ENCODE results near the gene SLC23A3.

Gene SLC23A3

GRCh38 chr2:219142329-219142728 lies 27.5 kb downstream of the SLC23A3 start:
- peak; percentile 86 for DNase-seq (ENCODE audit: low read depth)

- DNase-seq (ENCODE audit: low read depth): no peak
These were observed 29.1 kb downstream of the SLC23A3 start for GRCh38 chr2:219140722-219141121.

DNA sequence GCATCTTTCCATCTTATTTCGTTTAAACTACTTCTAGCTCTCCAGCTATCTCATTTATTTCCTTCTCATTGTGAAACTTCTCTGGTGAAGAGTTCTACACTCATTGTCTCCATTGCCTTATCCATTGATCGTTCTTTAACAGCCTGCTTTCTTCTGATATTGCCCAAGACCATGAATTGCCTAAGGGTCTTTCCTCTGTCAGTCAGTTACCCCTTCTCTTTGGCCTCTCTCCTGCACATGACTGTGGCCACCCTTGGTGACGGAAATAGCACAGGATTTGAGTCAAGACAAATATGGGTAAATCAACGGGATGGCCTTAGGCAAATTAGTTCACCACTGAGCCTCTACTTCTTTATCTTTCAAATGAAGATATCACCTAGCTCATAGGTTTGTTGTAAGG lies 35.9 kb downstream of the SLC23A3 start:
- DNase-seq (ENCODE audit: low read depth): no peak

GRCh38 chr2:219131744-219132143 lies 38.1 kb downstream of the SLC23A3 start:
- DNase-seq (ENCODE audit: low read depth): no peak

DNA sequence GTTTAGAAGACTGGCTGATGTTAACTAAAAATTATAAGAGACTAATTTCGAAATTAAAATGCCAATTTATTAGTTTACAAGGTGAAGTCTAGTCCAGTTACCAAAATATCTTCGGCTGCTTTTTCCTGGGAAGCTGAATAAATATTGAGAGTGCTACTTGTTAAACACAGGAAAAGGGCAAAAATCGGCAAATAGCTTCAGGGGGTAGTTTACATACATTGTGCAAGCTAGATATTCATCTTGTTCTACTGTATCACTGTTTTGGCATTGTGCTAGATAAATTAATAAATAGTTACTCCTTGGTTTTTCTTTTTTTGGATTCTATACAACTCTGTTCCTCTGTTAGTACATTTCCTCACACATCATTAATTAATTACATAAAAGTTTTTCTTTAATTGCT lies 38.5 kb downstream of the SLC23A3 start:
- no peak for DNase-seq (ENCODE audit: low read depth)

GRCh38 chr2:219129589-219129988 lies 40.2 kb downstream of the SLC23A3 start:
- no peak for DNase-seq (ENCODE audit: low read depth)

DNA sequence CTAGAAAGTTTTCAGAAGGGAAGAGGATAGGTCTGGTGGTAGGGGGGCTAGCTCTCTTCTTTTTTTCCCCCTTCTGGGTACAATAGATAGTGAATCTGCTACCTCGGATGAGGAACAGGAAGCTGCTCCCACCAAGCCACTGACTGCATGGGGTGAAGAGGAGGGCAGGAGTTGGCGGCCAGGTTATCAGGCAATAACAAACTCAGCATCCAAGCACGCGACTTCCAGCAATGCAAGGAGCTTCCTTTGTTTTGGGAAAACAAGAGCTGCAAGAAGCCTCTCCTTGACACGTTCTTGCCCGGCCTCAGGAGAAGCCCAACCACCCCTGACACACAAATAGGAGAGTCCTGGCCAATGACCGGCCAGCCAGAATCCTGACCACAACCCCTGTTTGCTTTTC lies 41.4 kb downstream of the SLC23A3 start:
- DNase-seq (ENCODE audit: low read depth): no peak

DNA sequence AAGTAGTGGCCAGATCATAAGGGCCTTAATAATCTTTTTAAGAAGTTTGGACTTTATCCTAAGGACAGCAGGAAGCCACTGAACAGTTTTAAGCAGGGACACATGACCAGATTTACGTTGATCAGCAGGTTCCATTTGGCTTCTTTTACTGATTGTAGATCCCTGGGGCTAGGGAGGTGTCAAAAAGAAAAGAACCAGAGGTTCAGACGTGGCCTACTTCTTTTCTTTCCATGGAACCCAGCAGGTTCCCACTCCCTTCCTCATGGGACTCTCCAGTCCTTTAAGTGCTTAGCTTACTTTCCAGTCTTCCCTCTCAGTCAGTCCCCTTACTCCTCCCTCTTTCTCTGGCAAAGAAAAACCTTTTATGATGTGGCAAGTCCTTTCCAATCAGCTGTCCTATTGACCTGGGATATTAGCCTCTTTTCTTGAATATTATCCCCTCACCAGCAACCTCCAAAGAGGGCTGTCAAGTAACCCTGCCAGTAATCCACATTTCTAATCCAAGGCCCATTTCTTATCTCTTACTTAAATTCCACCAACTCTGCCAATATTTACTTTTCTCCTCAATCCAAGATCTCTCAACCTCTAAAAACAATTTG lies 42.7 kb downstream of the SLC23A3 start:
- DNase-seq (ENCODE audit: low read depth): no peak

DNA sequence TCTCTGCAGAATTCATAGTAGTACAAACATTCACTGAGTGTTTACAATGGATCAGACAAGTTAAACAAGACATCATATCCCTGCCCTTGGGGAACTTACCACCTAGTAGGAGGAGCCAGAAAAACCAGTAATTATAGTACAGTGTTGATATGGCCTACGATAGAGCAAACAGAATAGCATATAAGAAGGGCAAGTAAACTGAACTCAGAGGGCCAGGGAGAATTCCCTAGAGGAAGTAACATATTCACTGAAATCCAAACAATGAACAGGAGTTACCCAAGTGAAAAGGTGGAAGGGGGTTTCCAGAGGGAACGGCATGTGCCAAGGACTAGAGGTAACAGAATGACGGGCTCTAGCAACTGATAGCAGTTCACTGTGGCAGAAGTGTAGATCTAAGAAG lies 43.3 kb downstream of the SLC23A3 start:
- no peak for DNase-seq (ENCODE audit: low read depth)

- DNase-seq (ENCODE audit: low read depth): no peak
These were observed 44.0 kb downstream of the SLC23A3 start for GRCh38 chr2:219125886-219126270.

- DNase-seq (ENCODE audit: low read depth): peak; percentile 75
These were observed 44.5 kb downstream of the SLC23A3 start for GRCh38 chr2:219125225-219125885.

DNA sequence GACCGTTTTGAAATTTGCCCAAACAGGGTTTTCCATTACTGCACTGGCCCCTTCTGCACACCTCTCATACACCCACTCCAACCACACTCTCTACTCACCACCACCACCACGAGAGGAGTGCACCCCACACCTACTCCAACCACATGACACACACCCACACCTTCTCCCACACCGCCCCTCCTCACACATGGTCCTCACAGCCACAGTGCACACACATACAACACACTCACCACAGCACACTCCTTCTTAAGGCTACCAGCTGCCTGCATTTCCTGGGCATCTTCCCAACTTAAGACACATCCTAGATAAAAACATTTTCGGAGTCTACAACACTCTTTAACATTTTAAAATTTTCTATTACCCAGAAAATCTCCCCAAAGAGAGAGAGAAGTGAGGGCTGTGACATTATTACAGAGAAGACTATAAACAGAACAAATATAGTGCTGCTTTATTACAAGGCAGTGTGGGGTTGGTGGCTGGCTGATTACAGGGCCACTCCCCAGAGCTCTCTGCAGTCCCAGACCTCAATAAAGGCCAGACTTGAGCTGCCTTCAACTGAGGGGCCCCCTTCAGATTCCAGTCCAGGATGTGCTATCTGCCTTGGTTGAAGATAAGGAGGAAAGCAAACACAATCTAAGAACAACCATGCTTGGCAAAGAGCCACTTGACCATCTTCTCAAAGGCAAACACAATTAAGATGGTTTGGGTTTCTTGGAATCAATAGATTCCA lies 45.3 kb downstream of the SLC23A3 start:
- DNase-seq (ENCODE audit: low read depth): no peak

- DNase-seq (ENCODE audit: low read depth): no peak
These were observed 46.3 kb downstream of the SLC23A3 start for GRCh38 chr2:219123356-219124135.

DNA sequence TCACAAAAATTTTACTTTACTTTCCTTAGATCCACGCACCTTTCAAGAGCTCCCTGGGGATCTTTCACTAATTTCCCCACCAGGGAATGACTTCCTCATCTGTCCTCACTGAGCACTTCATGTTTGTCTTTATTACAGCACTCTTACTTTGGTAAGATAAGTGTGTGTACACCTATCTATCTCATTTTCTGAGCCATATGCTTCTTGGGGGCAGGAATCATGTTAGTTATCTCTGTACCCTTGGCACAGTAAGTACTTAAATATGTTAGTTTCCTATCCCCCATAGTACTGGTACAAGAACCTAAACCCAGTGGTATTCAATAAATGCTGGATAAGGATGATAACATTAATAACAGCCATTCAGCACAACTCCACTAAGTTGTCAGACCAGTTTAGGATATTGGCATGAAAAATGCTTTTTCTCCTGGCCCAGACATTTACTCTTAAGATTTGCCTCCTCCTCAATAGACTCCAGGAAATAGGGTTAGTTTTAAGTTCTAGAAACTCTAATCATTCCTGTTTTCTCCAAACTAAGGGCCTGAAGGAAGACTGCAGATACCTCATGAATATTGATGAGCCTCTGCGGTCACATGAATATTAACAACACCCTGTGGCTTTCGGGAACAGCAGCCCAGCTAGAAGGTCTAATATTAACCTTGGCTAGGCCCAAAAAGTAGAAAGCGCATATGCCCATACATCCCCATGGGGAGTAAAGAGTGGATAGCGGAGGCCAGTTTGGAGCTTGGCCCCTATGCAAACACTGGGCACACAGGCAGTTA lies 47.4 kb downstream of the SLC23A3 start:
- no peak for DNase-seq (ENCODE audit: low read depth)

GRCh38 chr2:219120082-219120481 lies 49.7 kb downstream of the SLC23A3 start:
- DNase-seq (ENCODE audit: low read depth): no peak

GRCh38 chr2:219119422-219120043 lies 50.3 kb downstream of the SLC23A3 start:
- DNase-seq (ENCODE audit: low read depth): no peak

- no peak for DNase-seq (ENCODE audit: low read depth)
These were observed 51.3 kb downstream of the SLC23A3 start for GRCh38 chr2:219118504-219118903.

DNA sequence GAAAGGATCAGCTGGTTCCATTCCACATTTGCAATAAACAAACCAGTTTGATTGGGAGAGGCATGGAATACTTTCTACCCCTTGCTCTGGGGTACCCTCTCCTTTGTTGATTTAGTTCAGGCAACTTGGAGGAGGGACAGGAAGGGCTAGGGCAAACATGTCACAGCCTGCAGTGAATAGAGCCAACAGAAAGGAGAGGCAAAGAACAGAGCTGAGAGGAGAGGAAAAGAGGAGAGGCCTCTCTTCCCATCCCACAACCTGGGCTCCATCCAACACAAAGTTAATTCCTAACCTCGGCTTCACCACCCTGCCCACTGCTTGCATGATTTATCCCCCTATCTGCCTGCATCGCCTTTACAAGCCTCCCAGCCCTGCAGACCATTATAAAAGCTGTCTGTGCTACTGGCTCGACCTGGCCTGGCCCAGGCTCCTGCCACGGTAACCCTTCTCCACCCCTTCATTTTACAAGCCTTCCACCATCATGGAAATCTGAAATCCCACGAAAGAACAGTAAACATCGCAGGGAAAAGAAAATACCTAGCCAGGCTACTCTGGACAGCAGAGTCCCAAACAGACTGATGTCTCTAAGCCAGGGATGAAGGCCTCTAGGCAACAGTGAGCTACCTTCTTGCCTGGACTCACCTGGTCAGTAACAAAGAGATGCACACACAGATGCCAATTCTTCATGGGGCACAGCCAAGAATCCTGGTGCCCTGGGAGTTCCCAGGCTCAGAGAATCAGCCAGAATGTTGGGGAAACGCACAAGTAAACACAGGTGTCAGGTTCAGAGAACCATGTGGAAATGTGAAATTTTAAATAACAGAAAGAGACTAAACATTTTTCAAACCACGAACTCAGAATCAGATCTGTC lies 52.8 kb downstream of the SLC23A3 start:
- no peak for DNase-seq (ENCODE audit: low read depth)

- DNase-seq (ENCODE audit: low read depth): no peak
These were observed 57.0 kb downstream of the SLC23A3 start for GRCh38 chr2:219112651-219113338.

- no peak for DNase-seq (ENCODE audit: low read depth)
These were observed 57.8 kb downstream of the SLC23A3 start for GRCh38 chr2:219112062-219112406.
